Loucy (cell line): Measurements from ENCODE around the gene SLC8A2.

Experiments used
- H2AFZ ChIP-seq: fragments of 200-600 bp; sonication (generic); 2 replicates; pipeline ENCODE4 v1.6.0; 2016; ENCODE audit warnings: antibody characterized with exemption, mild to moderate bottlenecking, low read length, moderate library complexity
- H3F3A ChIP-seq: fragments of 200-600 bp; 2 replicates; pipeline ENCODE4 v1.6.0; 2016; ENCODE audit warnings: antibody characterized with exemption, low read depth, mild to moderate bottlenecking
- H3K27me3 ChIP-seq: fragments of 200-600 bp; sonication (generic); 2 replicates; pipeline ENCODE4 v1.6.1; 2014; ENCODE audit warnings: low read length, mild to moderate bottlenecking; ENCODE audit not compliant: insufficient read depth, poor library complexity, severe bottlenecking
- H3K36me3 ChIP-seq: fragments of 200-600 bp; sonication (generic); 2 replicates; pipeline ENCODE4 v1.6.1; 2016; ENCODE audit warnings: low read length; ENCODE audit not compliant: insufficient read depth
- H3K4me1 ChIP-seq: fragments of 200-600 bp; sonication (generic); 2 replicates; pipeline ENCODE4 v1.5.1; 2014; ENCODE audit warnings: low read length, mild to moderate bottlenecking; ENCODE audit not compliant: insufficient read depth, poor library complexity, severe bottlenecking
- H3K4me2 ChIP-seq: fragments of 200-600 bp; sonication (generic); 2 replicates; pipeline ENCODE4 v1.6.0; 2014; ENCODE audit warnings: antibody characterized with exemption, low read length, low read depth, mild to moderate bottlenecking; ENCODE audit not compliant: poor library complexity, severe bottlenecking
- H3K4me3 ChIP-seq: fragments of 200-600 bp; sonication (generic); 2 replicates; pipeline ENCODE4 v1.5.1; 2014; ENCODE audit warnings: low read length, mild to moderate bottlenecking, mixed read lengths; ENCODE audit not compliant: poor library complexity, severe bottlenecking
- H3K79me2 ChIP-seq: fragments of 200-600 bp; sonication (generic); 2 replicates; pipeline ENCODE4 v1.6.1; 2014; ENCODE audit warnings: low read length; ENCODE audit not compliant: insufficient read depth
- H3K9ac ChIP-seq: fragments of 200-600 bp; sonication (generic); 2 replicates; pipeline ENCODE4 v1.6.0; 2014; ENCODE audit warnings: mild to moderate bottlenecking, low read depth, low read length, moderate library complexity; ENCODE audit not compliant: poor library complexity, severe bottlenecking
- H3K9me2 ChIP-seq: fragments of 200-600 bp; sonication (generic); replicated peaks from 2 replicates; pipeline ENCODE4 v1.6.1; 2016; ENCODE audit warnings: low read depth, low read length, mixed read lengths
- H3K9me3 ChIP-seq: fragments of 200-600 bp; sonication (generic); 2 replicates; pipeline ENCODE4 v1.6.1; 2014; ENCODE audit warnings: mild to moderate bottlenecking, antibody characterized with exemption, low read length, low read depth; ENCODE audit not compliant: insufficient read depth
- H4K20me1 ChIP-seq: fragments of 200-600 bp; sonication (generic); 2 replicates; pipeline ENCODE4 v1.6.0; 2014; ENCODE audit warnings: antibody characterized with exemption, low read length, mild to moderate bottlenecking; ENCODE audit not compliant: insufficient read depth, poor library complexity, severe bottlenecking
- CTCF ChIP-seq: fragments of 200-600 bp; sonication (generic); conservative IDR thresholded peaks from 2 replicates; pipeline ENCODE4 v1.5.1; 2014; ENCODE audit warnings: mild to moderate bottlenecking, antibody characterized with exemption, low read length
- EZH2phosphoT487 ChIP-seq: fragments of 200-600 bp; IDR thresholded peaks from 2 replicates; pipeline ENCODE4 v1.6.1; 2018; ENCODE audit warnings: antibody characterized with exemption, mild to moderate bottlenecking, moderate library complexity, borderline replicate concordance

Gene SLC8A2

GRCh38 chr19:47419789-47420188, 51.9 kb downstream of the SLC8A2 start:
- Histone ChIP-seq H3F3A (no peaks in the 10 kb centered on the region), H2AFZ (no peak overlapping the region), H3K4me2 (no peak overlapping the region), H3K9me2 (no peaks in the 10 kb centered on the region), H3K27me3 (peaks cover 10% of the 10 kb centered on the region), H3K4me1 (no peaks in the 10 kb centered on the region), H3K36me3 (no peaks in the 10 kb centered on the region), H3K4me3 (no peak overlapping the region), H4K20me1 (no peaks in the 10 kb centered on the region), H3K79me2 (no peaks in the 10 kb centered on the region), H3K9me3 (no peaks in the 10 kb centered on the region), H3K9ac (no peak overlapping the region)
- no peak for TF ChIP-seq EZH2phosphoT487
- TF ChIP-seq CTCF = no peak

DNA sequence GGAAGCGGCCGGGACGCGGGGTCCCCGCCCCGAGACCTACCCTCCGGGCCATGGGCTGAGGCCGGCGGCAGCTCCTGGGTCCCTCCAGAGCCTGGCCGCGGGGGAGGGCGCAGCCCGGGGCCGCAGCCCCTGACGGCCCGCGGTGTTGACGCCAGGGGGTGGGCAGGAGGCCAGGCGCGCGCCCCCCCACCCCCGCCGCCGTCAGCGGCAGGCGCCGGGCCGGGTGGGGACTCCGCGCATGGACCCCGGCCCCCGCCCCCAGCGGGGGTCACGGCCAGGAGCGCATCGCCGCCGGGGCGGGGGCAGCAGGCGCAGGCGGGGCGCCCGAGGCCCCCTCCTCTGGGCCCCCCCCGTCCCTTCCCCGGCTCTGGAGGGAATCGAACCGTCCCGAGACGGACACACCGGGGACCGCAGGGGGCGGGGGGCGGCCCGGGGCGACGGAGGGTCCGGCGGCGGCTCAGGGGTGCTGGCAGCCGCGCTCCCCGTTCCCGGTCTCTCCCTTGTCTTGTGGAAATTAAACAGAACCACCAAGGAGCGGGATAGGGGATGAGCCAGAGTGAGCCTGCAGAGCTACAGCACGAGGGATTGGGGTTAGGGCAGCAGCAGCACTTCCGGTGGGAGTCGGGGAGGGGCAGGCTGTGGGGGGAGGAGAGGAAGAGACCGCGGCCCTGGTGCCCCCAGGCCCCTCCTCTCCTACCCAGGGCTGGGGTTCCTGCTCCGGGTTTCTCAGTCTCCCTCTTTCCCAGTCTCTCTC, 52.5 kb downstream of the SLC8A2 start, which contains the start of gene MEIS3:
TSS of gene MEIS3 (minus strand) at position 498 of the 754 bp plus-strand sequence. CDS start at position 52, 446 bp downstream.
- H3K36me3 ChIP-seq = no peaks in the 10 kb centered on the region
- H3K4me1 ChIP-seq = no peaks in the 10 kb centered on the region
- TF ChIP-seq EZH2phosphoT487 = no peak
- TF ChIP-seq CTCF = no peak
- H3K9ac ChIP-seq = no peak within 1 kb of the TSS
- H3K27me3 ChIP-seq = peaks cover 10% of the 10 kb centered on the region
- H3K79me2 ChIP-seq = no peaks in the 10 kb centered on the region
- no peak within 1 kb of the TSS for H3K4me3 ChIP-seq
- no peaks in the 10 kb centered on the region for H3K9me2 ChIP-seq
- H4K20me1 ChIP-seq = no peaks in the 10 kb centered on the region
- H3K4me2 ChIP-seq = no peak within 1 kb of the TSS
- no peaks in the 10 kb centered on the region for H3F3A ChIP-seq
- no peak within 1 kb of the TSS for H2AFZ ChIP-seq
- no peaks in the 10 kb centered on the region for H3K9me3 ChIP-seq

DNA sequence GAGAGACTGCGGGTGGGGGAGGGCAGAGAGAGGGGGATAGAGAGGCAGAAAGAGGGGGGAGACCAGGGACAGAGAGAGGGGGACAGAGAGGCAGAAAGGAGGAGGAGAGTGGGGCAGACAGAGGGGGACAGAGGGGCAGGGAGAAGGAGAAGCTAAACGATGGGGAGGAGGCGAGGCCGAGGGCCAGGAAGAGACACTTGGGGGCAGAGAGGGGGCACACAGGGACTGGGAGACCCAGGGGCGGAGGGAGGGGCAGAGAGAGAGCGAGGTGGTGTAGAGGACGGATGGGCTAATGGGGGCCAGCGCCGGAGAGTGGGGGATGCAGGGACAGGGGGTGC, 53.0 kb downstream of the SLC8A2 start:
- H3K4me2 ChIP-seq = no peak overlapping the region
- H3F3A ChIP-seq = no peaks in the 10 kb centered on the region
- H3K4me1 ChIP-seq = no peaks in the 10 kb centered on the region
- H4K20me1 ChIP-seq = no peaks in the 10 kb centered on the region
- no peak overlapping the region for H3K9ac ChIP-seq
- no peaks in the 10 kb centered on the region for H3K9me2 ChIP-seq
- H2AFZ ChIP-seq = no peak overlapping the region
- H3K27me3 ChIP-seq = peaks cover 10% of the 10 kb centered on the region
- H3K79me2 ChIP-seq = no peaks in the 10 kb centered on the region
- H3K36me3 ChIP-seq = no peaks in the 10 kb centered on the region
- H3K9me3 ChIP-seq = no peaks in the 10 kb centered on the region
- TF ChIP-seq EZH2phosphoT487 (no peak), CTCF (no peak)
- H3K4me3 ChIP-seq = no peak overlapping the region
